Neural progenitor cell (in vitro differentiated cells): ENCODE data around the gene ROBO4. TPM values are rescaled to one million over a fixed set of nuclear protein-coding genes. Genes with fewer than 3 reads are reported as not detected.

Experiments used
- DNase-seq: peaks from one replicate; pipeline ENCODE4 v3.0.0-alpha.2; 2016; ENCODE audit warnings: low spot score
- H2AFZ ChIP-seq: fragments of 200-600 bp; sonication (generic); replicated peaks from 2 replicates; pipeline ENCODE4 v1.6.1; 2016; ENCODE audit warnings: antibody characterized with exemption
- H3F3A ChIP-seq: fragments of 200-600 bp; sonication (generic); 2 replicates; pipeline ENCODE4 v1.6.1; 2016; ENCODE audit warnings: antibody characterized with exemption, low read depth
- H3K27ac ChIP-seq: fragments of 200-600 bp; sonication (generic); 2 replicates; pipeline ENCODE4 v1.5.1; 2016; ENCODE audit warnings: mild to moderate bottlenecking
- H3K27me3 ChIP-seq: fragments of 200-600 bp; sonication (generic); 2 replicates; pipeline ENCODE4 v1.6.1; 2016; ENCODE audit warnings: mild to moderate bottlenecking, moderate library complexity
- H3K36me3 ChIP-seq: fragments of 200-600 bp; sonication (generic); 2 replicates; pipeline ENCODE4 v1.5.1; 2016
- H3K4me1 ChIP-seq: fragments of 200-600 bp; sonication (generic); 2 replicates; pipeline ENCODE4 v1.6.1; 2016; ENCODE audit warnings: mixed run types
- H3K4me2 ChIP-seq: fragments of 200-600 bp; sonication (generic); 2 replicates; pipeline ENCODE4 v1.6.1; 2016
- H3K4me3 ChIP-seq: fragments of 200-600 bp; sonication (generic); 2 replicates; pipeline ENCODE4 v1.5.1; 2016
- H3K79me2 ChIP-seq: fragments of 200-600 bp; sonication (generic); 2 replicates; pipeline ENCODE4 v1.6.1; 2016; ENCODE audit warnings: low read depth
- H3K9ac ChIP-seq: fragments of 200-600 bp; sonication (generic); 2 replicates; pipeline ENCODE4 v1.6.1; 2016
- H3K9me3 ChIP-seq: fragments of 200-600 bp; sonication (generic); 2 replicates; pipeline ENCODE4 v1.5.1; 2016; ENCODE audit warnings: low read depth
- H4K20me1 ChIP-seq: fragments of 200-600 bp; sonication (generic); 2 replicates; pipeline ENCODE4 v1.6.1; 2016; ENCODE audit warnings: low read depth
- H3K27ac Mint-ChIP-seq: 3 replicates; pipeline ENCODE4 v1.8.0; 2021; ENCODE audit warnings: mixed read lengths
- H3K27me3 Mint-ChIP-seq: 2 replicates; pipeline ENCODE4 v1.8.0; 2022; ENCODE audit warnings: low read depth, mild to moderate bottlenecking, inconsistent platforms, moderate library complexity, mixed read lengths; ENCODE audit not compliant: insufficient read depth
- H3K36me3 Mint-ChIP-seq: 3 replicates; pipeline ENCODE4 v1.8.0; 2021; ENCODE audit warnings: mixed read lengths
- H3K4me1 Mint-ChIP-seq: 3 replicates; pipeline ENCODE4 v1.8.0; 2021; ENCODE audit warnings: mixed read lengths
- H3K4me3 Mint-ChIP-seq: 3 replicates; pipeline ENCODE4 v1.8.0; 2021; ENCODE audit warnings: mild to moderate bottlenecking, moderate library complexity, mixed read lengths
- H3K9me3 Mint-ChIP-seq: 3 replicates; pipeline ENCODE4 v1.8.0; 2020; ENCODE audit warnings: mixed read lengths
- CTCF ChIP-seq: fragments of 200-600 bp; sonication (generic); IDR thresholded peaks from 2 replicates; pipeline ENCODE4 v1.5.1; 2017; ENCODE audit warnings: antibody characterized with exemption, mild to moderate bottlenecking
- EZH2 ChIP-seq: fragments of 200-600 bp; sonication (generic); IDR thresholded peaks from 2 replicates; pipeline ENCODE4 v1.6.1; 2017; ENCODE audit warnings: antibody characterized with exemption, mild to moderate bottlenecking, moderate library complexity
- EZH2phosphoT487 ChIP-seq: fragments of 200-600 bp; sonication (generic); IDR thresholded peaks from 2 replicates; pipeline ENCODE4 v1.6.1; 2017; ENCODE audit warnings: antibody characterized with exemption
- total RNA-seq: library from RNA; depleted of rRNA; stranded (reverse); fragments of >200 nt; gene quantifications from 2 replicates; pipeline ENCODE4 v1.2.3, GENCODE V29; 2015; ENCODE audit warnings: low replicate concordance

ROBO4 gene
- total RNA-seq, 1 donor from 2014 or later, result not detected

DNA sequence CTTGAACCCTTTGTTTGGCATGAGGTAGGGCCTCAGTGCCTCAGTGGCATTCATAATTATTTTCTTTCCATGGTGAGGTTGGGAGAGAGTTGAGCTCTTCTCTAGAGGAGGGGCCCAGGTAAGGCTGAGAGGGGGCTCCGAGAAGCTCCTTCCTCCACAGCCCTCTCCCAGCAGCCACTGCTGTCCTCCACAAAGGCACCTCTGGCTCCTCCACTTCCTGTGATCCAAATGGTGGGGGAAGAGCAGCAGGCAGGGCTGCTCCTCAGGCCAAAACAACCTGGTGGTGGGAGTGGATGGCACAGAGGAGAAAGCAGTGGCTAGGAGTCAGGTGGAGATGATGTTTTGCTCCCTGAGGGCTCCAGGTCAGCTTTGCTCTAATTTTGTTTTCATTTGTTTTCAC, 13.3 kb downstream of the ROBO4 start:
- peaks cover 1% of the 10 kb centered on the region for H3K36me3 Mint-ChIP-seq
- no peak overlapping the region for H3K9ac ChIP-seq
- no peak overlapping the region for H3K4me2 ChIP-seq
- no peaks in the 10 kb centered on the region for H3K79me2 ChIP-seq
- TF ChIP-seq EZH2, result no peak
- no peak for TF ChIP-seq EZH2phosphoT487
- TF ChIP-seq CTCF, result no peak
- H3K36me3 ChIP-seq, result no peaks in the 10 kb centered on the region
- H3K9me3 Mint-ChIP-seq, result no peaks in the 10 kb centered on the region
- no peaks in the 10 kb centered on the region for H3K9me3 ChIP-seq
- H3K4me3 Mint-ChIP-seq, result no peak overlapping the region
- H3K4me1 Mint-ChIP-seq, result peaks cover 17% of the 10 kb centered on the region
- no peaks in the 10 kb centered on the region for H4K20me1 ChIP-seq
- H2AFZ ChIP-seq, result no peak overlapping the region
- DNase-seq, result no peak
- no peak overlapping the region for H3K4me3 ChIP-seq
- peaks cover 8% of the 10 kb centered on the region for H3K27me3 Mint-ChIP-seq
- H3K27me3 ChIP-seq, result peaks cover 19% of the 10 kb centered on the region
- H3K27ac ChIP-seq, result no peak overlapping the region
- no peaks in the 10 kb centered on the region for H3K4me1 ChIP-seq
- H3F3A ChIP-seq, result no peaks in the 10 kb centered on the region
- H3K27ac Mint-ChIP-seq, result no peak overlapping the region

DNA sequence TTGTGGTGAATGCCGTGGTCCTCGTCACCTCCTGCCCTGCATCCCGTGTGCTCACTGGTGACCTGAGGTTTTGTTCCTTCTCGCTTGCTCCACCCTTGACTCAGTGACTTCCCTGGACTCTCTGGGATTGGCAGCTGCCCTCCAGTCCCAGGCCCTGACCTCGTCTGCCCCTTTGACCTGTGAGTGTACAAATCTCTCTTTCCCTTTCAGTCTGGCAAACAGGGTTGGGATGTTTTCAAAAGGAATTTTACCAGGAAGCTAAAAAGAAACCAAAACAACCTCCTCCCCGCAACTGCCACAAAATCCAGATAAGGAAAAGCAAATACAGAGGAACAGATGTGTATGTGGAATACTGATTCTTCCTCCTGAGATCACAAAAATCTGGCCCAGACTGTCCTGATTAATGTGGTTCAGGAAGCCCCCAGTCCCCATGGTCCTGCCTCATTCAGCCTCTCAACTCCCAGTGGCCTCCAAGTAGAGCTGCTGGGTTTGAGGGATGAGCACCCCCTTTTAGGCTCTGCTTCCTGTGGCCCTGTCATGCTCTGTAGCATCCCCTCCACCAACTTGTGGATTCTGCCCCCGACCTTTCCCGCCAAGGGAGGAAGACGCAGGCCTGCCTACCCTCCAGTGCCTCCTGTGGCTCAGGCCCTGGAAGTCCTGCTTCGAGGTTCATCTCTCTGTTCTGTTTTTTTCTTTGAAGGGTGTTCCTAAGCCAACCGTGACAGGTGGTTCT, 15.2 kb downstream of the ROBO4 start:
- H3F3A ChIP-seq, result no peaks in the 10 kb centered on the region
- Mint-ChIP-seq H3K4me3 (no peak overlapping the region), H3K4me1 (peaks cover 24% of the 10 kb centered on the region), H3K27me3 (peaks cover 15% of the 10 kb centered on the region), H3K36me3 (peaks cover 4% of the 10 kb centered on the region), H3K27ac (no peak overlapping the region), H3K9me3 (no peaks in the 10 kb centered on the region)
- H3K4me1 ChIP-seq, result no peaks in the 10 kb centered on the region
- H4K20me1 ChIP-seq, result no peaks in the 10 kb centered on the region
- no peak for DNase-seq
- H3K9me3 ChIP-seq, result no peaks in the 10 kb centered on the region
- H3K36me3 ChIP-seq, result no peaks in the 10 kb centered on the region
- H3K27me3 ChIP-seq, result peaks cover 2% of the 10 kb centered on the region
- H3K9ac ChIP-seq, result no peak overlapping the region
- H3K4me3 ChIP-seq, result no peak overlapping the region
- no peak overlapping the region for H2AFZ ChIP-seq
- H3K4me2 ChIP-seq, result no peak overlapping the region
- H3K27ac ChIP-seq, result no peak overlapping the region
- no peaks in the 10 kb centered on the region for H3K79me2 ChIP-seq
- TF ChIP-seq EZH2phosphoT487 (no peak), EZH2 (no peak), CTCF (no peak)

- Histone ChIP-seq H3K27me3 (peaks cover under 1% of the 10 kb centered on the region), H3K36me3 (no peaks in the 10 kb centered on the region), H3K79me2 (no peaks in the 10 kb centered on the region), H3K9ac (no peak overlapping the region), H3K4me2 (no peak overlapping the region), H3K4me1 (peaks cover 4% of the 10 kb centered on the region), H3K9me3 (no peaks in the 10 kb centered on the region), H3K4me3 (no peak overlapping the region), H3K27ac (no peak overlapping the region), H2AFZ (no peak overlapping the region), H4K20me1 (no peaks in the 10 kb centered on the region), H3F3A (peaks cover 10% of the 10 kb centered on the region)
- Mint-ChIP-seq H3K9me3 (no peaks in the 10 kb centered on the region), H3K4me1 (peaks cover 32% of the 10 kb centered on the region), H3K27ac (no peak overlapping the region), H3K36me3 (peaks cover 4% of the 10 kb centered on the region), H3K27me3 (peaks cover 13% of the 10 kb centered on the region), H3K4me3 (no peak overlapping the region)
- no peak for DNase-seq
- TF ChIP-seq EZH2phosphoT487 (no peak), CTCF (no peak), EZH2 (no peak)
Measured at GRCh38 chr11:124880958-124881357, 16.7 kb downstream of the ROBO4 start.
